Heart left ventricle (tissue), 13 donors: Measurements from ENCODE around the gene GRIN1.

Experiments
- POLR2A ChIP-seq, 2 donors: fragments of 450-650 bp; IDR thresholded peaks; one replicate each; pipeline ENCODE4 v1.6.1; 2017; ENCODE audit warnings: antibody characterized with exemption in 2 of 2, mild to moderate bottlenecking in 2 of 2, moderate library complexity in 2 of 2
- TF ChIP-seq, protein P1 (sequence below), 12 donors: fragments of 200-600 bp; sonication (generic) in 4 of 12; IDR thresholded peaks; one replicate each; pipeline versions ENCODE4 v1.5.0 to v1.8.0; 2018 to 2022; ENCODE audit warnings: antibody characterized with exemption in 12 of 12, mild to moderate bottlenecking in 5 of 12
- donor health status: ischemic (EF 13 %, LVEDD 7.1; RV severe dilation, severe dysfunction).
- donor health status: DM: no; HTN: yes; CAD: no.
- donor health status: DM: no; HTN: no; CAD: no.
- donor health status: ischemic (EF 25% LVEDD 6.9; RV normal size, moderate dysfunction).
- donor health status: ischemic (EF 25% LVEDD 5.7; RV mildly dilated, moderate dysfunction).
- donor health status: ischemic (EF 35%, LVEDD 5.7; RV mildly dilated, moderate dysfunction).
- donor health status: nonischemic (EF 11% LVEDD 7.7; RV severe dilation, severe dysfunction).
- donor health status: DM: yes; HTN: yes; CAD: no.
- donor health status: PGD.
- donor health status: ischemic (EF 29% LVEDD 5.4; RV normal size, mild dysfunction).
- donor health status: nonischemic (EF 23%, LVEDD 6.1; RV moderate dilation, normal function).

DNA sequence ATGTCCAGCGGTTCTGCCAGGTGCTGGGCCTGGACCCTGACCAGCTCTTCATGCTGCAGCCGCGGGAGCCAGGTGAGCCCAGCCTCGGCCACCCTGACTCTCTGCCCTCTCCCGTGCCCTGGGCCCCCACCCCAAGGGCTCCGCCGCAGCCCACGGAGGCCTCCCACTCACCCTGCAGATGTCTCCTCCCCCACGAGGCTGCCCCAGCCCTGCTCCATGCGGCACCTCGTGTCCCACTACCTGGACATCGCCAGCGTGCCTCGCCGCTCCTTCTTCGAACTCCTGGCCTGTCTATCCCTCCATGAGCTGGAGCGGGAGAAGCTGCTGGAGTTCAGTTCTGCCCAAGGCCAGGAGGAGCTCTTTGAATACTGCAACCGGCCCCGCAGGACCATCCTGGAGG, 75.7 kb downstream of the GRIN1 start:
- TF ChIP-seq, protein P1, sequence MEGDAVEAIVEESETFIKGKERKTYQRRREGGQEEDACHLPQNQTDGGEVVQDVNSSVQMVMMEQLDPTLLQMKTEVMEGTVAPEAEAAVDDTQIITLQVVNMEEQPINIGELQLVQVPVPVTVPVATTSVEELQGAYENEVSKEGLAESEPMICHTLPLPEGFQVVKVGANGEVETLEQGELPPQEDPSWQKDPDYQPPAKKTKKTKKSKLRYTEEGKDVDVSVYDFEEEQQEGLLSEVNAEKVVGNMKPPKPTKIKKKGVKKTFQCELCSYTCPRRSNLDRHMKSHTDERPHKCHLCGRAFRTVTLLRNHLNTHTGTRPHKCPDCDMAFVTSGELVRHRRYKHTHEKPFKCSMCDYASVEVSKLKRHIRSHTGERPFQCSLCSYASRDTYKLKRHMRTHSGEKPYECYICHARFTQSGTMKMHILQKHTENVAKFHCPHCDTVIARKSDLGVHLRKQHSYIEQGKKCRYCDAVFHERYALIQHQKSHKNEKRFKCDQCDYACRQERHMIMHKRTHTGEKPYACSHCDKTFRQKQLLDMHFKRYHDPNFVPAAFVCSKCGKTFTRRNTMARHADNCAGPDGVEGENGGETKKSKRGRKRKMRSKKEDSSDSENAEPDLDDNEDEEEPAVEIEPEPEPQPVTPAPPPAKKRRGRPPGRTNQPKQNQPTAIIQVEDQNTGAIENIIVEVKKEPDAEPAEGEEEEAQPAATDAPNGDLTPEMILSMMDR (IDR thresholded peaks at IDR 0.05): no peak
- no peak for TF ChIP-seq POLR2A (IDR thresholded peaks at IDR 0.05)
